K562 (cell line): ENCODE results near the gene EHBP1. TPM values are rescaled to one million over a fixed set of nuclear protein-coding genes. Genes with fewer than 3 reads are reported as not detected.
A peak's percentile ranks its signal among the peaks of the same experiment; 100 is the strongest.

Source experiments
- ATAC-seq: fragments of 200-7000 bp; cut with Tn5 transposase; 3 replicates; pipeline ENCODE4 v1.9.1; 2020; ENCODE audit warnings: moderate library complexity
- BruUV-seq: library from RNA; stranded (reverse); fragments of 400-500 nt; replicated peaks from 2 replicates; lab custom pipeline; 2021; lab: Mats Ljungman, UMichigan
- CTCF ChIA-PET: fragments of 300-600 bp; formaldehyde crosslinking; extraction: SDS; loops from one replicate; lab custom pipeline; 2021; ENCODE audit warnings: low intra/inter-chr PET ratio; lab: Yijun Ruan, JAX
- POLR2A ChIA-PET: fragments of 300-600, 350-650 bp; sonication (Branson Sonifier 250); formaldehyde crosslinking; extraction: SDS; loops from one replicate; lab custom pipeline; 2021; ENCODE audit warnings: antibody characterized with exemption, inconsistent platforms; lab: Yijun Ruan, JAX
- DNase-seq, 4 experiments: peaks; one replicate each; pipeline versions ENCODE4 v3.0.0 to v3.0.0-alpha.2; 2011 to 2018; ENCODE audit warnings: low spot score in 3 of 4, mixed read lengths in 3 of 4; ENCODE audit errors: extremely low read depth in 1 of 4
- FAIRE-seq: peaks from 2 replicates; lab custom pipeline; 2011; peaks lifted over from hg19 to GRCh38; lab: Jason Lieb, UNC
- H2AFZ ChIP-seq: 2 replicates; pipeline ENCODE4 v1.6.0; 2011; ENCODE audit warnings: low read depth, low read length, control low read depth, inconsistent platforms
- H3K27ac ChIP-seq: fragments of 200-600 bp; 3 replicates; pipeline ENCODE4 v1.8.0; 2011; ENCODE audit warnings: low read depth, mild to moderate bottlenecking, control low read depth, inconsistent platforms, low read length, moderate library complexity, mixed read lengths; ENCODE audit errors: extremely low read depth
- H3K27me3 ChIP-seq, 2 experiments: fragments of 300-600 bp in 1 of 2; 2 replicates in 1 of 2; 3 replicates in 1 of 2; pipeline versions ENCODE4 v1.6.0 to v1.8.0; 2011; ENCODE audit warnings: inconsistent platforms in 2 of 2, low read length in 2 of 2, mild to moderate bottlenecking in 1 of 2, mixed read lengths in 1 of 2, moderate library complexity in 1 of 2; ENCODE audit not compliant: control insufficient read depth in 2 of 2, insufficient read depth in 2 of 2
- H3K36me3 ChIP-seq: fragments of 300-600 bp; 3 replicates; pipeline ENCODE4 v1.8.0; 2011; ENCODE audit warnings: mild to moderate bottlenecking, low read length, inconsistent platforms; ENCODE audit not compliant: control insufficient read depth, insufficient read depth
- H3K4me1 ChIP-seq, 2 experiments: fragments of 200-600 bp in 1 of 2; replicated peaks in 1 of 2; 2 replicates in 1 of 2; 3 replicates in 1 of 2; pipeline versions ENCODE4 v1.5.1 to v1.8.0; 2011; ENCODE audit warnings: inconsistent platforms in 2 of 2, low read length in 2 of 2, mild to moderate bottlenecking in 1 of 2, mixed read lengths in 1 of 2, moderate library complexity in 1 of 2; ENCODE audit not compliant: control insufficient read depth in 2 of 2, insufficient read depth in 2 of 2
- H3K4me2 ChIP-seq: 2 replicates; pipeline ENCODE4 v1.6.1; 2011; ENCODE audit warnings: low read length, control low read depth, inconsistent platforms, mixed read lengths; ENCODE audit not compliant: insufficient read depth
- H3K4me3 ChIP-seq: fragments of 200-600 bp; sonication (generic), shearing (Covaris generic); 2 replicates; pipeline ENCODE4 v1.5.1; 2016; ENCODE audit warnings: control low read depth, inconsistent platforms
- H3K79me2 ChIP-seq: fragments of 200-600 bp; 3 replicates; pipeline ENCODE4 v1.8.0; 2011; ENCODE audit warnings: low read length, inconsistent platforms; ENCODE audit not compliant: control insufficient read depth, insufficient read depth
- H3K9ac ChIP-seq, 2 experiments: 2 replicates each; pipeline versions ENCODE4 v1.6.0 to v1.6.1; 2011; ENCODE audit warnings: low read depth in 2 of 2, low read length in 2 of 2, control low read depth in 1 of 2, inconsistent platforms in 1 of 2, mild to moderate bottlenecking in 1 of 2, mixed read lengths in 1 of 2; ENCODE audit not compliant: insufficient read depth in 1 of 2
- H3K9me1 ChIP-seq: one replicate; pipeline ENCODE4 v1.6.0; 2011; ENCODE audit warnings: inconsistent platforms, mild to moderate bottlenecking, low read length, moderate library complexity; ENCODE audit not compliant: control insufficient read depth, insufficient read depth
- H3K9me3 ChIP-seq: replicated peaks from 2 replicates; pipeline ENCODE4 v1.5.1; 2011; ENCODE audit warnings: low read depth, low read length, inconsistent platforms; ENCODE audit not compliant: control insufficient read depth, insufficient read depth
- H4K20me1 ChIP-seq: replicated peaks from 2 replicates; pipeline ENCODE4 v1.6.1; 2011; ENCODE audit warnings: low read length, inconsistent platforms, mixed read lengths; ENCODE audit not compliant: control insufficient read depth, insufficient read depth
- ARID3B ChIP-seq: fragments of 250-450 bp; sonication (Bioruptor Pico); IDR thresholded peaks from 2 replicates; pipeline ENCODE4 v1.4.0; 2020; ENCODE audit warnings: borderline replicate concordance
- BCOR ChIP-seq: fragments of 450-650 bp; IDR thresholded peaks from 2 replicates; pipeline ENCODE4 v1.6.1; 2016
- CLOCK ChIP-seq: fragments of 250-450 bp; sonication (Bioruptor Pico); IDR thresholded peaks from 2 replicates; pipeline ENCODE4 v1.4.0; 2020; ENCODE audit warnings: mild to moderate bottlenecking, moderate library complexity, borderline replicate concordance
- CXXC5 ChIP-seq: fragments of 250-450 bp; sonication (Bioruptor Pico); IDR thresholded peaks from 2 replicates; pipeline ENCODE4 v1.8.0; 2022; ENCODE audit warnings: inconsistent platforms, mild to moderate bottlenecking, moderate library complexity
- MEIS2 ChIP-seq: fragments of 450-650 bp; IDR thresholded peaks from 2 replicates; pipeline ENCODE4 v1.6.1; 2014; ENCODE audit warnings: mild to moderate bottlenecking; ENCODE audit not compliant: partially characterized antibody
- MTA1 ChIP-seq: fragments of 450-650 bp; IDR thresholded peaks from 2 replicates; pipeline ENCODE4 v1.6.1; 2017; ENCODE audit warnings: borderline replicate concordance
- NCOA2 ChIP-seq, 2 experiments: fragments of 450-650 bp; IDR thresholded peaks; 2 replicates each; pipeline ENCODE4 v1.6.1; 2018; ENCODE audit warnings: mild to moderate bottlenecking in 2 of 2, moderate library complexity in 1 of 2; ENCODE audit not compliant: partially characterized antibody in 2 of 2
- NR2C2 ChIP-seq, 2 experiments: fragments of 200-800 bp in 1 of 2; sonication (Bioruptor generic) in 1 of 2; sonication (generic) in 1 of 2; formaldehyde crosslinking in 1 of 2; IDR thresholded peaks; 2 replicates each; pipeline versions ENCODE4 v1.6.1 to v1.8.0; 2016 to 2022; ENCODE audit warnings: mild to moderate bottlenecking in 1 of 2, missing compliant biosample characterization in 1 of 2, missing genetic modification characterization in 1 of 2, missing genetic modification reagents in 1 of 2
- THAP7 ChIP-seq: fragments of 250-450 bp; sonication (Bioruptor Pico); IDR thresholded peaks from 2 replicates; pipeline ENCODE4 v1.5.0; 2021
- ZC3H4 ChIP-seq: sonication (generic); formaldehyde crosslinking; IDR thresholded peaks from 2 replicates; pipeline ENCODE4 v1.9.0; 2021; ENCODE audit warnings: missing genetic modification reagents, borderline replicate concordance
- ZNF212 ChIP-seq: fragments of 450-650 bp; formaldehyde crosslinking; IDR thresholded peaks from 2 replicates; pipeline ENCODE4 v1.4.0; 2020; ENCODE audit warnings: mild to moderate bottlenecking
- ZNF3 ChIP-seq: fragments of 250-450 bp; sonication (Bioruptor Pico); IDR thresholded peaks from 2 replicates; pipeline ENCODE4 v1.5.0; 2021; ENCODE audit warnings: mild to moderate bottlenecking, moderate library complexity
- ZNF75A ChIP-seq: fragments of 450-650 bp; formaldehyde crosslinking; IDR thresholded peaks from 2 replicates; pipeline ENCODE4 v1.4.0; 2020; ENCODE audit warnings: mild to moderate bottlenecking
- ZNF785 ChIP-seq: fragments of 250-450 bp; sonication (Bioruptor Pico); IDR thresholded peaks from 2 replicates; pipeline ENCODE4 v1.4.0; 2020; ENCODE audit warnings: mild to moderate bottlenecking
- ZNF79 ChIP-seq: fragments of 250-450 bp; sonication (Bioruptor Pico); IDR thresholded peaks from 2 replicates; pipeline ENCODE4 v1.4.0; 2020; ENCODE audit warnings: low read depth, mild to moderate bottlenecking, moderate library complexity
- WGBS: fragments of 100-300 bp; shearing (Covaris generic); methylation state at CpG from one replicate; pipeline ENCODE4 v1.1.6; 2016; ENCODE audit warnings: low coverage, mixed read lengths; ENCODE audit not compliant: insufficient coverage; ENCODE audit errors: missing lambda C conversion rate; 5-methylcytosine and 5-hydroxymethylcytosine counted together
- in situ Hi-C: fragments of 300-500 bp; cut with MboI; formaldehyde crosslinking; loops from 4 replicates; pipeline ENCODE4 v1.15.0; 2018; ENCODE audit warnings: inconsistent platforms, mixed read lengths
- intact Hi-C: fragments of 100-400 bp; cut with micrococcal nuclease; formaldehyde crosslinking; loops from 2 replicates; pipeline ENCODE4 v1.14.2; 2022
- polyA plus RNA-seq, 8 experiments: library from polyadenylated mRNA; depleted of rRNA in 4 of 8; stranded (reverse) in 5 of 8; unstranded in 3 of 8; fragments of >200 nt; fragmentation: Nextera tagmentation in 2 of 8; fragmentation: Illumina TruSeq in 1 of 8; extraction: Ambion mirVana in 2 of 8; extraction: Trizol in 1 of 8; gene quantifications; 2 replicates each; pipeline versions ENCODE4 v1.2.1 to v1.2.3, GENCODE V29; 2011 to 2014; ENCODE audit warnings: inconsistent platforms in 1 of 8, missing spikeins in 1 of 8
- total RNA-seq, 7 experiments: library from RNA; depleted of rRNA in 6 of 7; stranded (reverse); fragments of >200 nt in 6 of 7; fragmentation: Illumina TruSeq in 2 of 7; extraction: Trizol in 2 of 7; gene quantifications; 2 replicates each; pipeline versions ENCODE4 v1.2.1 to v1.2.3, GENCODE V29; 2011 to 2021; ENCODE audit warnings: low replicate concordance in 1 of 7

The EHBP1 gene
- total and polyA plus RNA-seq, 9 of the 15 experiments (the other 6 are each of a cell fraction or from before 2014, with no cell fraction given): 8.9 to 26.6 (median 19.3) TPM

- Histone ChIP-seq H3K27ac (no peak overlapping the region), H3K4me3 (no peak overlapping the region), H3K9me3 (no peaks in the 10 kb centered on the region), H3K9ac (no peak overlapping the region), H3K4me2 (no peak overlapping the region), H3K79me2 (peaks cover 26% of the 10 kb centered on the region), H3K27me3 (no peaks in the 10 kb centered on the region), H2AFZ (no peak overlapping the region), H3K36me3 (no peaks in the 10 kb centered on the region), H3K9me1 (no peaks in the 10 kb centered on the region), H4K20me1 (no peaks in the 10 kb centered on the region), H3K4me1 (peaks cover 0 to 21% of the 10 kb centered on the region in 2 experiments; a peak in 4 of 5 replicates)
- BruUV-seq: no TSS peak
- 24% methylated on average over 3 of the region's 3 CpGs for WGBS
- ATAC-seq (no peak; the same call in 2 of the 3 replicates), FAIRE-seq (no peak), DNase-seq (no peak)
- intact Hi-C loops: no loop called here
- TF ChIP-seq ZC3H4 (CRISPR knock-in tag) (no peak), NCOA2 (IDR thresholded peaks at IDR 0.05; ENCODE audit: partially characterized antibody in 2 of 2) (no peak), THAP7 (CRISPR knock-in tag) (no peak), NR2C2 (CRISPR knock-in tag; IDR thresholded peaks at IDR 0.05) (no peak), NR2C2 (tag; IDR thresholded peaks at IDR 0.05) (peak; percentile 51; the same call in 1 of the 2 replicates), ZNF79 (CRISPR knock-in tag) (no peak), MEIS2 (peak; percentile 59), ZNF3 (peak; percentile 36; the same call in 1 of the 2 replicates), ZNF75A (CRISPR knock-in tag) (0 out of 2 replicates have a peak, but pooled peaks have one; percentile 18), ZNF785 (CRISPR knock-in tag) (no peak), BCOR (no peak), MTA1 (peak; percentile 25; the same call in 1 of the 2 replicates), CLOCK (CRISPR knock-in tag) (no peak), ZNF212 (CRISPR knock-in tag) (no peak), ARID3B (CRISPR knock-in tag) (no peak), CXXC5 (peak; percentile 49)
- ChIA-PET POLR2A (no interaction called here), CTCF (no interaction called here)
- in situ Hi-C loops: no loop called here
Measured at GRCh38 chr2:62741127-62741526, 35.6 kb downstream of the EHBP1 start.
